Middle frontal gyrus (tissue), 1 donor: ENCODE measurements around the gene FAM3A.
"Not testable (repeated sequence)": the region's sequence is repeated elsewhere in the genome, so short reads cannot be mapped to it uniquely, and the experiment has no call there.

ENCODE experiments used
- DNase-seq: peaks from one replicate; pipeline ENCODE4 v3.0.0-alpha.2; 2015; ENCODE audit warnings: low spot score; ENCODE audit errors: extremely low spot score

The FAM3A gene

GRCh38 chrX:154505734-154506133 lies 10.3 kb downstream of the FAM3A start:
- no peak for DNase-seq

- DNase-seq: no peak
These were observed 13.0 kb downstream of the FAM3A start for GRCh38 chrX:154502989-154503388.

GRCh38 chrX:154502098-154502497 lies 13.9 kb downstream of the FAM3A start:
- no peak for DNase-seq

DNA sequence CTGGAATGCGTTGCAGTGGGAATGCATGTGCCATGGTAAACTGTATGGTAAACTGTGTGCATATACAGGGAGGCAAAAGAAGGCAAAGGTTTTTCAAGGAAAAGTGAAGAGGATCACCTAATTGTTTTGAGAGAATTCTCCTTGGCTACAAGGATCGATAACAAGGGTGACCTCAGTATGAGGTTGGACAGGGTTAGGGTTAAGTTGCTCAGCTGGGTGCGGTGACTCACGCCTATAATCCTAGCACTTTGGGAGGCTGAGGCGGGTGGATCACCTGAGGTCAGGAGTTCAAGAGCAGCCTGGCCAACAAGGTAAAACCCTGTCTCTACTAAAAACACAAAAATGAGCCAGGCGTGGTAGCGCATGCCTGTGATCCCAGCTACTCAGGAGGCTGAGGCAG lies 14.6 kb downstream of the FAM3A start:
- not testable (repeated sequence) for DNase-seq

GRCh38 chrX:154496591-154497137 lies 19.4 kb downstream of the FAM3A start:
- not testable (repeated sequence) for DNase-seq

- no peak for DNase-seq
These were observed 20.5 kb downstream of the FAM3A start for GRCh38 chrX:154495472-154495922.

GRCh38 chrX:154494715-154495114 lies 21.3 kb downstream of the FAM3A start:
- DNase-seq: no peak

DNA sequence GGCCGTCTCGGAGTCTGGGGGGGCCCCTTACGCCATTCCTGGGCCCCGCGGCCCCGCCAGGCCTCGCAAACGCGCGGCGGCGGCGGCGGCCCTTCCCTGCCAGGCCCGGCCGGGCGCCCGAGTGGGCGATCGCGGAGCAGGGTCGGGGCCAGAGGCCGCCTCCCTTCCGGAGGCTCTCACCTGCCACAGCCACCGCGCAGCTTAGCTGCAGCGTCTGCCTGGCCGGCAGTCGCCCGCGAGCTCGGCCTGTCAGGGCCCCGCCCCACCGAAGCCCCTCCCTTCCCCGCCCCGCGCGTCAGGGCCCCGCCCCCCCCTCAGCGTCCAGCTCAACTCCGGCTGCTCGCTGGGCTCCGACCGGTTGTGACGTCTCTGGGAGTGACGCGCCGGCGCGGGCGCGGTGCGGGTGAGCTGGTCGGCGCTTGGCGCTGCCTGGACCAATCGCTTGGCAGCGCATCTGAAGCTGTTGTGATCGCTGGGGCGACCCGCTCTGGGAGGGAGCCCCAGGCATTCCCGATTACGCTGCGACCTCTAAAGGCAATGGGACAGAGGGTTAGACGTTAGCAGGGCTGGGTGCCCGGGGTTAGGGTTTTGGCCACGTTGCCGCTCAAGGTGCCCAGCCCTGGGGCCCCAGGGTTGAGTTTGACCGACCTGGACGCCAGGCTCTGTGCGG lies 25.5 kb downstream of the FAM3A start, which contains the start of gene SLC10A3:
Gene SLC10A3, minus strand, starts transcription at position 216 of the 670 bp plus-strand sequence. CDS start 1,689 bp downstream, outside the sequence.
- DNase-seq: peak; percentile 89

DNA sequence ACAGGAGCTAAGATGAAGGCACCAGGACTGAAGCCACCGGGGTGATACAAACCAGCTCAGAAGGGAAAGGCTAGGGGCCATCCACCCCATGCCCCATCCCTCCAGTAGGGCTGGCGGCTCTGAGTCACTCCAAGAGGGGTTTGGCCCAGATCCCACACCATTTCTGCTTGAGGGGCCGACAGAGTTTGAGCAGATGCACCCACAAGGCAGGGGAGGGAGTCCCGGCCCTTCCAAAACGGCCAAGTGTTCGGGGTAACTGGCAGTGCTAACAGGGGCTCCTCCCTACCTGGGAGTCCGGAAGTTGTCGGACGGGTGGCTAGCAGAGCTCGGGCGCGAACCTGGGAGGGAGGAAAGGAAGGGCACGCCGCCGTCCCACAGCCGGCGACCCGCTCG lies 26.0 kb downstream of the FAM3A start:
- no peak for DNase-seq

DNA sequence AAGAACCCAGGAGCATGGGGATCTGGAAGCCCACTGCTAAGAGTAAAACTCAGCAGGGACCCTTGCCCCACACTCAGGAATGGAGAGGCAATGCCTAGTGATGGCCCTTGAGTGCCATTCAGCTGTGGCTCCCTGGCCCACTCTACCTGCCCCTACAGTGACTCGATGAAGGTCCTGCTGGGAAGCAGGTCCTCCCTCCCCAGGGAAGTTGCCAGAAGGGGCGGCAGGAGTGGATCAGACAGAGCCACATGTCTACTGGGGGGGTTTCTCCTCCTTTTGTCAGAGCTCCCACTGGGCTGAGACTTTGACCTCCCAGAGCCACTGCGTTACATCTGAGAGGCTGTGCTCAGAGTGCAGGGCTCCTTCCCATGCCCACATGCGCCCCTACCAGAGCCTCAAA lies 26.9 kb downstream of the FAM3A start:
- no peak for DNase-seq

GRCh38 chrX:154488336-154489075 lies 27.5 kb downstream of the FAM3A start:
- DNase-seq: no peak

GRCh38 chrX:154487518-154488290 lies 28.3 kb downstream of the FAM3A start:
- DNase-seq: no peak

GRCh38 chrX:154486396-154487207 lies 29.4 kb downstream of the FAM3A start, which contains the start of gene UBL4A:
Gene UBL4A (minus strand): TSS chrX:154486615. CDS start chrX:154486584, 31 bp downstream.
- no peak for DNase-seq

GRCh38 chrX:154486052-154486395 lies 30.0 kb downstream of the FAM3A start:
- DNase-seq: no peak

DNA sequence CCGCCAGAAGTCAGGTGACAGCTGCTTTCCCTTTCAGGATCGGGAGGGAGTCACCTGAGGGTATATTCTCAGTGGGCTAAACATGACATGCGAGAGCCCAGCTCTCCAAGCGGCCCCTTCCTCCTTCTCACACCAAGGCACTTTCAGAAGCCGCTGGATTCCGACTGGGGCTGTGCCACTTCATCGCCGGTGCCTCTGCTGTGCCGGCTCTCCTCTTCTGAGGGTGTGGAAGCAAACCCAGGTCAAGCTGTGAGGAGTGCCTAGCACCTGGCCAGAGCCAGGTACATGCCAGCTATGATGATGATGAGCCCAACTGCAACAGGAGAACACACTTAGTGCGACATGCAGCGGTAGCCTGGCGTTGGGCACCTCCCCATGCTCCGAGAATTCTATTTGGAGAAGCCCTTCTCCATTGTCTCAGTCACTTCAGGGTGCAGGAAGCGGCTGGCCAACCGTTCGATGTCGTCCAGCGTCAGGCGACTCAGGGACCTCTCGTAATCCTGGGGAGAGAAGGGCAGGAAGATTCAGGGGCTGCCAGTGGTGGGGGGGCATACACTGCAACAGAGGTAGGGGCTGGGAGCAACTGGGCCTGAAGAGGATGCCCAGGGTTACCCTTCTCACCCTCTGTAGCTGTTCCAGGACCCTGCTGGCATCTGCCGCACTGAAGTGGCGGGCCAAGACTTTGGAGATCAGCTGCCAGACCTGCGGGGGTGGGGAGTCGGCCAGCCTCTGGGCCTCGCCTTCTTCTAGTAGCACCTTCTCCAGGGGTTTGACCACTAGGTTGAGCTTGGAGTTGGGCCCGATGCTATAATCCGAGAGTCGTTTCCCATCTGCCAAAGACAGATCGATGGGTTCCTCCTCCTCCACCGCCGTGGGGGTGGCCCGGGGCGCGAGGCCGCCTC lies 30.6 kb downstream of the FAM3A start:
- DNase-seq: no peak

- DNase-seq: no peak
These were observed 31.5 kb downstream of the FAM3A start for GRCh38 chrX:154484255-154485149.

- DNase-seq: no peak
These were observed 32.7 kb downstream of the FAM3A start for GRCh38 chrX:154483325-154483724.

GRCh38 chrX:154482786-154483185 lies 33.2 kb downstream of the FAM3A start:
- no peak for DNase-seq
